K562 (cell line): ENCODE data around the gene ESPN. TPM values are rescaled to one million over a fixed set of nuclear protein-coding genes. Genes with fewer than 3 reads are reported as not detected.

Experiments
- CCAR2 ChIP-seq: fragments of 200-400 bp; formaldehyde crosslinking; IDR thresholded peaks from 2 replicates; pipeline ENCODE4 v1.6.1; 2017; ENCODE audit warnings: mild to moderate bottlenecking, low read depth, low read length
- ERF ChIP-seq: fragments of 450-650 bp; formaldehyde crosslinking; IDR thresholded peaks from 2 replicates; pipeline ENCODE4 v1.4.0; 2020; ENCODE audit warnings: mild to moderate bottlenecking, mixed read lengths
- GABPB1 ChIP-seq: sonication (generic); formaldehyde crosslinking; IDR thresholded peaks from 2 replicates; pipeline ENCODE4 v1.8.0; 2022; ENCODE audit warnings: mild to moderate bottlenecking, missing genetic modification reagents
- HMBOX1 ChIP-seq: sonication (generic); IDR thresholded peaks from 2 replicates; pipeline ENCODE4 v1.6.1; 2016
- JUND ChIP-seq, 2 experiments: IDR thresholded peaks; 2 replicates in 1 of 2; 3 replicates in 1 of 2; pipeline ENCODE4 v1.6.1; 2011; ENCODE audit warnings: borderline replicate concordance in 2 of 2, low read depth in 2 of 2, low read length in 2 of 2, improper control_type of control experiment in 1 of 2, missing biosample characterization in 1 of 2, missing genetic modification characterization in 1 of 2, missing genetic modification reagents in 1 of 2
- KDM4B ChIP-seq, 2 experiments: fragments of 450-650 bp in 1 of 2; sonication (generic) in 1 of 2; IDR thresholded peaks; 2 replicates each; pipeline ENCODE4 v1.6.1; 2016 to 2017; ENCODE audit warnings: borderline replicate concordance in 2 of 2, antibody characterized with exemption in 1 of 2, low read depth in 1 of 2, mild to moderate bottlenecking in 1 of 2
- MAZ ChIP-seq, 2 experiments: fragments of 450-650 bp in 1 of 2; sonication (generic) in 1 of 2; formaldehyde crosslinking; IDR thresholded peaks in 1 of 2; conservative IDR thresholded peaks in 1 of 2; 2 replicates each; pipeline versions ENCODE4 v1.4.0 to v1.5.0; 2020; ENCODE audit warnings: mild to moderate bottlenecking in 1 of 2, missing genetic modification reagents in 1 of 2
- RAD21 ChIP-seq, 2 experiments: fragments of 250-450 bp in 1 of 2; fragments of 450-650 bp in 1 of 2; sonication (Bioruptor Pico) in 1 of 2; formaldehyde crosslinking in 1 of 2; IDR thresholded peaks in 1 of 2; conservative IDR thresholded peaks in 1 of 2; 2 replicates each; pipeline versions ENCODE4 v1.4.0 to v1.8.0; 2020 to 2022; ENCODE audit warnings: mild to moderate bottlenecking in 2 of 2, moderate library complexity in 1 of 2
- TEAD1 ChIP-seq, 2 experiments: fragments of 450-650 bp in 1 of 2; sonication (generic) in 1 of 2; formaldehyde crosslinking; IDR thresholded peaks; 2 replicates each; pipeline versions ENCODE4 v1.4.0 to v1.8.0; 2020 to 2022; ENCODE audit warnings: mild to moderate bottlenecking in 2 of 2, missing genetic modification reagents in 1 of 2
- XRCC5 ChIP-seq: fragments of 200-400 bp; formaldehyde crosslinking; IDR thresholded peaks from 2 replicates; pipeline ENCODE4 v1.6.1; 2017; ENCODE audit warnings: low read depth, mild to moderate bottlenecking, low read length
- YY1 ChIP-seq, 3 experiments: IDR thresholded peaks; 2 replicates each; pipeline ENCODE4 v1.6.1; 2011; ENCODE audit warnings: low read length in 2 of 3, mild to moderate bottlenecking in 2 of 3, moderate library complexity in 2 of 3, borderline replicate concordance in 1 of 3, control low read depth in 1 of 3, low read depth in 1 of 3; ENCODE audit not compliant: insufficient read depth in 3 of 3, insufficient replicate concordance in 2 of 3, control insufficient read depth in 1 of 3, insufficient read length in 1 of 3; ENCODE audit errors: extremely low read depth in 1 of 3
- ZNF561 ChIP-seq: fragments of 450-650 bp; formaldehyde crosslinking; conservative IDR thresholded peaks from 2 replicates; pipeline ENCODE4 v1.4.0; 2020; ENCODE audit warnings: mild to moderate bottlenecking, moderate library complexity
- polyA plus RNA-seq, 8 experiments: library from polyadenylated mRNA; depleted of rRNA in 4 of 8; stranded (reverse) in 5 of 8; unstranded in 3 of 8; fragments of >200 nt; fragmentation: Nextera tagmentation in 2 of 8; fragmentation: Illumina TruSeq in 1 of 8; extraction: Ambion mirVana in 2 of 8; extraction: Trizol in 1 of 8; gene quantifications; 2 replicates each; pipeline versions ENCODE4 v1.2.1 to v1.2.3, GENCODE V29; 2011 to 2014; ENCODE audit warnings: inconsistent platforms in 1 of 8, missing spikeins in 1 of 8
- total RNA-seq, 7 experiments: library from RNA; depleted of rRNA in 6 of 7; stranded (reverse); fragments of >200 nt in 6 of 7; fragmentation: Illumina TruSeq in 2 of 7; extraction: Trizol in 2 of 7; gene quantifications; 2 replicates each; pipeline versions ENCODE4 v1.2.1 to v1.2.3, GENCODE V29; 2011 to 2021; ENCODE audit warnings: low replicate concordance in 1 of 7
- TF ChIP-seq, protein P1 (sequence below), 3 experiments: IDR thresholded peaks in 2 of 3; conservative IDR thresholded peaks in 1 of 3; 2 replicates each; pipeline ENCODE4 v1.5.1; 2011 to 2012; ENCODE audit warnings: low read length in 3 of 3, mild to moderate bottlenecking in 3 of 3, control low read depth in 2 of 3, improper control_type of control experiment in 1 of 3, inconsistent platforms in 1 of 3, low read depth in 1 of 3, mixed read lengths in 1 of 3, moderate library complexity in 1 of 3; ENCODE audit not compliant: insufficient read depth in 2 of 3
- TF ChIP-seq, protein P2 (sequence below), 2 experiments: fragments of 450-650 bp; formaldehyde crosslinking in 1 of 2; IDR thresholded peaks; 2 replicates each; pipeline versions ENCODE4 v1.4.0 to v1.6.1; 2014 to 2020; ENCODE audit warnings: mild to moderate bottlenecking in 2 of 2, borderline replicate concordance in 1 of 2, low read depth in 1 of 2

Gene ESPN
- total and polyA plus RNA-seq, 9 of the 15 experiments (the other 6 are each of a cell fraction or from before 2014, with no cell fraction given): 0.07 to 1.2 (median 0.45) TPM; not detected in 3

DNA sequence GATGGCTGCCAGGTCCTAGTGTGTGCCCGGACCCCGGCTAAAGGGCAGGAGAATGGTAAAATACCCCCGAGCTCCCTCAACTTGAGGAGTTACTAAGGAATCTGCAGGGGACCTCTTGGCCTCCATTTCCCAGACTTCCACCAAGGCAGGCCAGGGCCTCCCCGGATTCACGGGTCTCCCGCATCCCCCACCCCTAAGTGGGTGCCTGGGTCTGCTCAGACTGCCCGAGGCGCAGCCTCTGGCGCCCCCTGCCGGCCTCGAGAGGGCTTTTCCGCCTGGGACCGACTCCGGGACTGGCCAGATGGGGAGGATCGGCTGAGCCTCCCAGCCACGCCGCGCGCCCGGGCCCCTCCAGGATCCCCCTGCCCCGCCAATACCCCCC, 65.2 kb downstream of the ESPN start (continued):
- TF ChIP-seq, protein P1, sequence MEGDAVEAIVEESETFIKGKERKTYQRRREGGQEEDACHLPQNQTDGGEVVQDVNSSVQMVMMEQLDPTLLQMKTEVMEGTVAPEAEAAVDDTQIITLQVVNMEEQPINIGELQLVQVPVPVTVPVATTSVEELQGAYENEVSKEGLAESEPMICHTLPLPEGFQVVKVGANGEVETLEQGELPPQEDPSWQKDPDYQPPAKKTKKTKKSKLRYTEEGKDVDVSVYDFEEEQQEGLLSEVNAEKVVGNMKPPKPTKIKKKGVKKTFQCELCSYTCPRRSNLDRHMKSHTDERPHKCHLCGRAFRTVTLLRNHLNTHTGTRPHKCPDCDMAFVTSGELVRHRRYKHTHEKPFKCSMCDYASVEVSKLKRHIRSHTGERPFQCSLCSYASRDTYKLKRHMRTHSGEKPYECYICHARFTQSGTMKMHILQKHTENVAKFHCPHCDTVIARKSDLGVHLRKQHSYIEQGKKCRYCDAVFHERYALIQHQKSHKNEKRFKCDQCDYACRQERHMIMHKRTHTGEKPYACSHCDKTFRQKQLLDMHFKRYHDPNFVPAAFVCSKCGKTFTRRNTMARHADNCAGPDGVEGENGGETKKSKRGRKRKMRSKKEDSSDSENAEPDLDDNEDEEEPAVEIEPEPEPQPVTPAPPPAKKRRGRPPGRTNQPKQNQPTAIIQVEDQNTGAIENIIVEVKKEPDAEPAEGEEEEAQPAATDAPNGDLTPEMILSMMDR (IDR thresholded peaks at IDR 0.05 in 2 of 3, conservative IDR thresholded peaks at IDR 0.05 in 1 of 3; ENCODE audit: insufficient read depth in 2 of 3, low read depth in 1 of 3, low read length in 3 of 3): peak; percentile 95 to 97 (median 97)
- TF ChIP-seq KDM4B (IDR thresholded peaks at IDR 0.05; ENCODE audit: borderline replicate concordance in 2 of 2, low read depth in 1 of 2): 0 out of 4 replicates have a peak, but pooled peaks of 1 of the 2 experiments have one; percentile 45
- TF ChIP-seq CCAR2: no peak
- peak in 2 of 3 experiments; percentile 34 to 61 for TF ChIP-seq YY1 (IDR thresholded peaks at IDR 0.05; ENCODE audit: borderline replicate concordance in 1 of 3, control insufficient read depth in 1 of 3, extremely low read depth in 1 of 3, insufficient read depth in 3 of 3, insufficient read length in 1 of 3, insufficient replicate concordance in 2 of 3, low read depth in 1 of 3, low read length in 2 of 3)
- no peak for TF ChIP-seq HMBOX1
- TF ChIP-seq XRCC5: peak; percentile 98
- no peak for TF ChIP-seq ERF (CRISPR knock-in tag)
- TF ChIP-seq MAZ (CRISPR knock-in tag; conservative IDR thresholded peaks at IDR 0.05 in 1 of 2, IDR thresholded peaks at IDR 0.05 in 1 of 2): peak in 1 of 2 experiments; percentile 44; a peak in 1 of 4 replicates
- TF ChIP-seq ZNF561 (CRISPR knock-in tag): no peak
- 0 out of 4 replicates have a peak, but pooled peaks of 1 of the 2 experiments have one; percentile 48 for TF ChIP-seq TEAD1 (CRISPR knock-in tag; IDR thresholded peaks at IDR 0.05)
- peak; percentile 43 for TF ChIP-seq JUND (IDR thresholded peaks at IDR 0.05; ENCODE audit: borderline replicate concordance, low read depth, low read length)
- TF ChIP-seq JUND (tag; IDR thresholded peaks at IDR 0.05; ENCODE audit: borderline replicate concordance, low read depth, low read length): no peak
- TF ChIP-seq GABPB1: 0 out of 2 replicates have a peak, but pooled peaks have one; percentile 15
- TF ChIP-seq, protein P2, sequence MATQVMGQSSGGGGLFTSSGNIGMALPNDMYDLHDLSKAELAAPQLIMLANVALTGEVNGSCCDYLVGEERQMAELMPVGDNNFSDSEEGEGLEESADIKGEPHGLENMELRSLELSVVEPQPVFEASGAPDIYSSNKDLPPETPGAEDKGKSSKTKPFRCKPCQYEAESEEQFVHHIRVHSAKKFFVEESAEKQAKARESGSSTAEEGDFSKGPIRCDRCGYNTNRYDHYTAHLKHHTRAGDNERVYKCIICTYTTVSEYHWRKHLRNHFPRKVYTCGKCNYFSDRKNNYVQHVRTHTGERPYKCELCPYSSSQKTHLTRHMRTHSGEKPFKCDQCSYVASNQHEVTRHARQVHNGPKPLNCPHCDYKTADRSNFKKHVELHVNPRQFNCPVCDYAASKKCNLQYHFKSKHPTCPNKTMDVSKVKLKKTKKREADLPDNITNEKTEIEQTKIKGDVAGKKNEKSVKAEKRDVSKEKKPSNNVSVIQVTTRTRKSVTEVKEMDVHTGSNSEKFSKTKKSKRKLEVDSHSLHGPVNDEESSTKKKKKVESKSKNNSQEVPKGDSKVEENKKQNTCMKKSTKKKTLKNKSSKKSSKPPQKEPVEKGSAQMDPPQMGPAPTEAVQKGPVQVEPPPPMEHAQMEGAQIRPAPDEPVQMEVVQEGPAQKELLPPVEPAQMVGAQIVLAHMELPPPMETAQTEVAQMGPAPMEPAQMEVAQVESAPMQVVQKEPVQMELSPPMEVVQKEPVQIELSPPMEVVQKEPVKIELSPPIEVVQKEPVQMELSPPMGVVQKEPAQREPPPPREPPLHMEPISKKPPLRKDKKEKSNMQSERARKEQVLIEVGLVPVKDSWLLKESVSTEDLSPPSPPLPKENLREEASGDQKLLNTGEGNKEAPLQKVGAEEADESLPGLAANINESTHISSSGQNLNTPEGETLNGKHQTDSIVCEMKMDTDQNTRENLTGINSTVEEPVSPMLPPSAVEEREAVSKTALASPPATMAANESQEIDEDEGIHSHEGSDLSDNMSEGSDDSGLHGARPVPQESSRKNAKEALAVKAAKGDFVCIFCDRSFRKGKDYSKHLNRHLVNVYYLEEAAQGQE (IDR thresholded peaks at IDR 0.05; ENCODE audit: borderline replicate concordance): peak; percentile 41; the same call in 1 of the 2 replicates
- TF ChIP-seq, protein P2 (CRISPR knock-in tag; IDR thresholded peaks at IDR 0.05; ENCODE audit: low read depth): no peak
- peak; percentile 27 to 73; a peak in 3 of 4 replicates for TF ChIP-seq RAD21 (CRISPR knock-in tag; conservative IDR thresholded peaks at IDR 0.05 in 1 of 2, IDR thresholded peaks at IDR 0.05 in 1 of 2)
